Neural crest cell (in vitro differentiated cells): Measurements from ENCODE around the gene ELOVL5. TPM values are rescaled to one million over a fixed set of nuclear protein-coding genes. Genes with fewer than 3 reads are reported as not detected.

Source experiments
- DNase-seq: peaks from one replicate; pipeline ENCODE4 v3.0.0; 2021; ENCODE audit warnings: low read depth, mixed read lengths, low spot score
- H3K27ac Mint-ChIP-seq: one replicate; pipeline ENCODE4 v1.8.0; 2021; ENCODE audit warnings: mild to moderate bottlenecking, mixed read lengths; ENCODE audit not compliant: unreplicated experiment
- H3K27me3 Mint-ChIP-seq: 2 replicates; pipeline ENCODE4 v1.8.0; 2021; ENCODE audit warnings: low read depth, mild to moderate bottlenecking, mixed read lengths
- H3K36me3 Mint-ChIP-seq: 2 replicates; pipeline ENCODE4 v1.8.0; 2021; ENCODE audit warnings: low read depth, mild to moderate bottlenecking, mixed read lengths
- H3K4me1 Mint-ChIP-seq: 2 replicates; pipeline ENCODE4 v1.8.0; 2021; ENCODE audit warnings: mixed read lengths
- H3K4me3 Mint-ChIP-seq: one replicate; pipeline ENCODE4 v1.8.0; 2021; ENCODE audit warnings: mild to moderate bottlenecking, mixed read lengths
- H3K9me3 Mint-ChIP-seq: 2 replicates; pipeline ENCODE4 v1.8.0; 2021; ENCODE audit warnings: mixed read lengths
- total RNA-seq: library from RNA; stranded (reverse); gene quantifications from 2 replicates; pipeline ENCODE4 v1.2.1, GENCODE V29; 2021
- TF ChIP-seq, protein P1 (sequence below): fragments of 200-600 bp; sonication (generic); conservative IDR thresholded peaks from 2 replicates; pipeline ENCODE4 v1.5.0; 2021; ENCODE audit warnings: antibody characterized with exemption, mild to moderate bottlenecking

Gene ELOVL5
- total RNA-seq, 1 donor from 2014 or later: 152 TPM

DNA sequence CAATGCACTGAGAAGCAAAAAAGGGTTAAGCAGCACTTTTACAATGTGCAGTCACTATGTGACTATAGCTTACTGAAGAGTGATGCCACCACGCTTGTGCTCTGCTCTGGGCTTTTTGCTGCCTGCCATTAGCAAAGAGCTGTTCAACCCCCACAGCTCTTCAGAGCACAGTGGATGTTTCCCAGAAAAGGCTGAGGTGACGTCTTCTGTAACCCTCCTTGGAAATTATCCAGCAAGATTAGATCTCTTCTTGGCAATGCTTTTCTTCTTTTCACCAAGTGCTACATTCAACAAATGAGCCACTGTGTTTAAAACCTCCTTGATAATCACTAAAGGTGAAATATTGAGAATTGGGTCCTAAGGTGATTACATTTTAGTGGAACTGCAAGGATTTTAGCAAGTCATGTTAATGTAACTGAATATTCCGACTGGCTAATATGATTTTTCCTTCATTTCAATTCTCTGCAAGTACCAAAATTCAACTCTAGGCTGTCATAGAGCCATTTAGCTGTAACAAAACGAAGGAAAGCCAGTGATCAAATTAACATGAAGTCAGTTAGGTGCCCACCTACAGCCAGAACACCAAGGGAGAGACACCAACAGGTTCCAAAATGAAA is 34.9 kb downstream of the ELOVL5 start:
- Mint-ChIP-seq H3K27me3 (no peaks in the 10 kb centered on the region), H3K36me3 (peaks cover 2% of the 10 kb centered on the region), H3K27ac (no peak overlapping the region), H3K4me1 (peaks cover 38% of the 10 kb centered on the region), H3K9me3 (no peaks in the 10 kb centered on the region), H3K4me3 (no peak overlapping the region)
- no peak for DNase-seq
- TF ChIP-seq, protein P1, sequence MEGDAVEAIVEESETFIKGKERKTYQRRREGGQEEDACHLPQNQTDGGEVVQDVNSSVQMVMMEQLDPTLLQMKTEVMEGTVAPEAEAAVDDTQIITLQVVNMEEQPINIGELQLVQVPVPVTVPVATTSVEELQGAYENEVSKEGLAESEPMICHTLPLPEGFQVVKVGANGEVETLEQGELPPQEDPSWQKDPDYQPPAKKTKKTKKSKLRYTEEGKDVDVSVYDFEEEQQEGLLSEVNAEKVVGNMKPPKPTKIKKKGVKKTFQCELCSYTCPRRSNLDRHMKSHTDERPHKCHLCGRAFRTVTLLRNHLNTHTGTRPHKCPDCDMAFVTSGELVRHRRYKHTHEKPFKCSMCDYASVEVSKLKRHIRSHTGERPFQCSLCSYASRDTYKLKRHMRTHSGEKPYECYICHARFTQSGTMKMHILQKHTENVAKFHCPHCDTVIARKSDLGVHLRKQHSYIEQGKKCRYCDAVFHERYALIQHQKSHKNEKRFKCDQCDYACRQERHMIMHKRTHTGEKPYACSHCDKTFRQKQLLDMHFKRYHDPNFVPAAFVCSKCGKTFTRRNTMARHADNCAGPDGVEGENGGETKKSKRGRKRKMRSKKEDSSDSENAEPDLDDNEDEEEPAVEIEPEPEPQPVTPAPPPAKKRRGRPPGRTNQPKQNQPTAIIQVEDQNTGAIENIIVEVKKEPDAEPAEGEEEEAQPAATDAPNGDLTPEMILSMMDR: no peak

DNA sequence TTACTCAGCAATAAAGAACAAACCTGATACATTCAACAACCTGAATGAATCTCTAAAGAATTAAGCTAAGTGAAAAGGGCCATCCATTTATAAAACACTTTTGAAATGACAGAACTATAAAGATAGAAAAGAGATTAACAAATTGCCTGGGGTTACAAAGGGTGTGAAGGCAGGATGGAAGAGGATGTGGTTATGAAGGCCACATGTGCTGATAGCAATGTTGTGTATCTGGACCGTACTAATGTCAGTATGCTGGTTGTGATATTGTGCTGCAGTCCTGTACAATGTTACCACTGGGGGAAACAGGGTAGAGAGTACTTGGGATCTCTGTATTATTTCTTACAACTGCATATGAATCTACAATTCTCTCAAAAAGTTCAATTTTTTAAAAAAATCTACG is 36.4 kb downstream of the ELOVL5 start:
- no peaks in the 10 kb centered on the region for H3K9me3 Mint-ChIP-seq
- H3K4me3 Mint-ChIP-seq: no peak overlapping the region
- peaks cover 2% of the 10 kb centered on the region for H3K36me3 Mint-ChIP-seq
- H3K27ac Mint-ChIP-seq: no peak overlapping the region
- TF ChIP-seq, protein P1: no peak
- DNase-seq: no peak
- no peaks in the 10 kb centered on the region for H3K27me3 Mint-ChIP-seq
- H3K4me1 Mint-ChIP-seq: peaks cover 39% of the 10 kb centered on the region

DNA sequence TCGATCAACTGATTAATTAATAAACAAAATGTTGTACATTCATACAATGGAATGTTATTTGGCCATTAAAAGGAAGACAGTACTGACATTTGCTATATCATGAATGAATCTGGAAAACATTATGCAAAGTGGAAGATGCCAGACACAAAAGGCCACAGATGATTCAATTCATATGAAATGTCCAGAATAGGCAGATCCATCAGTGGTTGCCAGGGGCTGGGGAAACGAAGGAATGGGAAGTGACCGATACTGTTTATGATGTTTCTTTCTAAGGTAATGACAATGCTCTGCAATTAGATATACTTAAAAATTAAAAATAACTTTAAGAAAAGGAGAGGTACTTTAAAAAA is 37.2 kb downstream of the ELOVL5 start:
- TF ChIP-seq, protein P1: no peak
- H3K9me3 Mint-ChIP-seq: no peaks in the 10 kb centered on the region

DNA sequence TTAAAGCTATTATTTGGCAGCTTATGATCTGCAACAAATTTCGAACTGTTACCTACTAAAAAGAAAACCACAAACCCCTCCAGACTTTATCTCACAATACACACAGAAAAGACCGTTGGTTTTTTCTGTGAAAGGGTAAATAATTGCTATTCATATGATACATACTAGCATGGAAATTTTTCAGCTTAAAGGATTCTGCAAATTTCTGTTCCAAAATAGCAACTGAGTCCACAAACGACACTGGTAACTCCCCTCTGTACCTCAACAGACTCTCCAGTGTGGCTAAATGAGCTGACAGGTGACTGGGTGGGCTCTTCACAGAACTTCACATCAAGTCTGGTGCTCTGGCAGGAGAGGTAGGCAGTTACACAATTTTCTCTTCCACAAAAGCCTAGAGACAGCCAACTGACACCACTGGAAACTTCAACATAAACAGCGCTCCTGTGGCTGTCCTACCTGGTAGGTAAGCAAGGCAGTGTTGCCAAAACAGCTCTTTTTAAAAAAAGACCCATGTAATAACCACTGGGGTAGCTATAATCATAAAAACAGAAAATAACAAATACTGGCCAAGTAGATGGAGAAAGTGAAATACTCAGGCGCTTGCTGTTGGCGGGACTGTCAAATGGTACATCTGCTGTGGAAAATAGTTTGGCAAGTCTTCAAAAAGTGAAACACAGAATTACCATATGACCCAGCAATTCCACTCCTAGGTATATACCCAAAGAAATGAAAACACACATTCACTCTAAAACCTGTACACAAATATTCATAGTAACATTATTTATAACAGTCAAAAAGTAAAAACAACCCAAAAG is 37.8 kb downstream of the ELOVL5 start:
- H3K36me3 Mint-ChIP-seq: peaks cover 8% of the 10 kb centered on the region
- no peaks in the 10 kb centered on the region for H3K27me3 Mint-ChIP-seq
- no peaks in the 10 kb centered on the region for H3K9me3 Mint-ChIP-seq
- DNase-seq: no peak
- H3K4me3 Mint-ChIP-seq: no peak overlapping the region
- TF ChIP-seq, protein P1: no peak
- no peak overlapping the region for H3K27ac Mint-ChIP-seq
- peaks cover 36% of the 10 kb centered on the region for H3K4me1 Mint-ChIP-seq

More for the DNA sequence above, 37.2 kb downstream of the ELOVL5 start:
- Mint-ChIP-seq H3K27ac (no peak overlapping the region), H3K36me3 (peaks cover 5% of the 10 kb centered on the region), H3K4me1 (peaks cover 38% of the 10 kb centered on the region), H3K27me3 (no peaks in the 10 kb centered on the region), H3K4me3 (no peak overlapping the region)
- DNase-seq: no peak

DNA sequence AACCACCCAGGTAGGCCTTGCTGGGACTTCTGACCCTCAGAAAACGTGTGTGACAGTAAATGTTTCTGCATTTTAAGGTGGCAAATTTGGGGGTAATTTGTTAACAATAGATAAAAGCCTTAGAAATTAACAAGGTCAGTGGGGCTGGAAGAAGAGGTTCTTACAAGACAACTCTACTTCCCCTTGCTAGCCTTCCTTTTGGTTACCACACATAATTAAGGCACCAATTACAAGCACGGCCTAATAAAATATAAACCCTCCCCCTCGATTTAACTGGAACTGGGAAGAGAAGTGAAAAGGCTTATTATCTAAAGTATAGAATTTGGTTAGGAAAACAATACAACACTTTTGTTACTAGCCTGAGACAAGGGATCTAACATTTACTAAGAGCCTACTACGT is 38.8 kb downstream of the ELOVL5 start:
- TF ChIP-seq, protein P1: no peak
- H3K27ac Mint-ChIP-seq: no peak overlapping the region
- DNase-seq: no peak
- H3K9me3 Mint-ChIP-seq: no peaks in the 10 kb centered on the region
- H3K4me1 Mint-ChIP-seq: peaks cover 35% of the 10 kb centered on the region
- H3K36me3 Mint-ChIP-seq: peaks cover 8% of the 10 kb centered on the region
- H3K4me3 Mint-ChIP-seq: no peak overlapping the region
- no peaks in the 10 kb centered on the region for H3K27me3 Mint-ChIP-seq
